Neural progenitor cell (in vitro differentiated cells): ENCODE data around the gene GALNT2.

Source experiments
- CTCF ChIP-seq: fragments of 200-600 bp; sonication (generic); IDR thresholded peaks from 2 replicates; pipeline ENCODE4 v1.5.1; 2017; ENCODE audit warnings: antibody characterized with exemption, mild to moderate bottlenecking
- EZH2 ChIP-seq: fragments of 200-600 bp; sonication (generic); IDR thresholded peaks from 2 replicates; pipeline ENCODE4 v1.6.1; 2017; ENCODE audit warnings: antibody characterized with exemption, mild to moderate bottlenecking, moderate library complexity
- EZH2phosphoT487 ChIP-seq: fragments of 200-600 bp; sonication (generic); IDR thresholded peaks from 2 replicates; pipeline ENCODE4 v1.6.1; 2017; ENCODE audit warnings: antibody characterized with exemption

GRCh38 chr1:230081751-230082150 is 14.7 kb downstream of the GALNT2 start:
- TF ChIP-seq EZH2 (no peak), CTCF (no peak), EZH2phosphoT487 (no peak)
